GM10266 (cell line): ENCODE data around the gene TBC1D8.

Source experiments
- DNase-seq: peaks from one replicate; pipeline ENCODE4 v3.0.0; 2012; ENCODE audit errors: extremely low spot score
- TF ChIP-seq, protein P1 (sequence below): IDR thresholded peaks from 2 replicates; pipeline ENCODE4 v1.5.1; 2012; ENCODE audit warnings: mild to moderate bottlenecking, low read depth; ENCODE audit not compliant: control insufficient read depth, insufficient read depth; ENCODE audit errors: missing control alignments

TBC1D8 gene

DNA sequence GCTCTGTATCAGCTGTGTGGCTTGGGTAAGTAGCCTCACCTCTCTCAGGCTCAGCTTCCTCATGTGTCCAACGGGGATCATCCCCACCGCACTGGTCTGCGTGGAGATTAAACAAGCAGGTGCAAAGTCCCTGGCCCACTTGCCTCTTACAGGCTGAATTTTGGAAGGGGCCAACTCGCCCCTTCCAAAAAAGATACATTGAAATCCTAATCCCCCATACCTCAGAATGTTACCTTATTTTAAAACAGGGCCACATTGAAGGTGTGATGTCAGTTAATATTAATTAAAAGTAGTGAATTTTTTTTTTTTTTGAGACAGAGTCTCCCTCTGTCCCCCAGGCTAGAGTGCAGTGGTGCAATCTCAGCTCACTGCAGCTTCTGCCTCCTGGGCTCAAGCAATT is 34.8 kb downstream of the TBC1D8 start:
- DNase-seq: no peak
- TF ChIP-seq, protein P1, sequence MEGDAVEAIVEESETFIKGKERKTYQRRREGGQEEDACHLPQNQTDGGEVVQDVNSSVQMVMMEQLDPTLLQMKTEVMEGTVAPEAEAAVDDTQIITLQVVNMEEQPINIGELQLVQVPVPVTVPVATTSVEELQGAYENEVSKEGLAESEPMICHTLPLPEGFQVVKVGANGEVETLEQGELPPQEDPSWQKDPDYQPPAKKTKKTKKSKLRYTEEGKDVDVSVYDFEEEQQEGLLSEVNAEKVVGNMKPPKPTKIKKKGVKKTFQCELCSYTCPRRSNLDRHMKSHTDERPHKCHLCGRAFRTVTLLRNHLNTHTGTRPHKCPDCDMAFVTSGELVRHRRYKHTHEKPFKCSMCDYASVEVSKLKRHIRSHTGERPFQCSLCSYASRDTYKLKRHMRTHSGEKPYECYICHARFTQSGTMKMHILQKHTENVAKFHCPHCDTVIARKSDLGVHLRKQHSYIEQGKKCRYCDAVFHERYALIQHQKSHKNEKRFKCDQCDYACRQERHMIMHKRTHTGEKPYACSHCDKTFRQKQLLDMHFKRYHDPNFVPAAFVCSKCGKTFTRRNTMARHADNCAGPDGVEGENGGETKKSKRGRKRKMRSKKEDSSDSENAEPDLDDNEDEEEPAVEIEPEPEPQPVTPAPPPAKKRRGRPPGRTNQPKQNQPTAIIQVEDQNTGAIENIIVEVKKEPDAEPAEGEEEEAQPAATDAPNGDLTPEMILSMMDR: no peak

DNA sequence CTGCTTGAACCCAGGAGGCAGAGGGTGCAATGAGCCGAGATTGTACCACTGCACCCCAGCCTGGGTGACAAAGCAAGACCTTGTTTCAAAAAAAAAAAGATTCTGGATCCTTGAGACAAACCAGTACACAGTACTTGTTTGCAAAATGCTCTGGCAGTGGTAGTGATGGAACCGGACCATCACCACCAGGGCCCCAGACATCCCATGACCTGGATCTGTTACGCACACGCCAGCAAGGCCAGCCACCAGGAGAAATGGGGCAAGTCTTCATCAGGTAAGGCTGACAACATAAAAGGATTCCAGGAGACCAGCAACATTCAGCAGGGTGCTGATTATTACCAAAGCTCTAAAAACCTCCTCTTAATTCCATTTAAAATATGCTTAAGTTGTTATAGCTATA is 35.5 kb downstream of the TBC1D8 start:
- DNase-seq: no peak
- TF ChIP-seq, protein P1: no peak

DNA sequence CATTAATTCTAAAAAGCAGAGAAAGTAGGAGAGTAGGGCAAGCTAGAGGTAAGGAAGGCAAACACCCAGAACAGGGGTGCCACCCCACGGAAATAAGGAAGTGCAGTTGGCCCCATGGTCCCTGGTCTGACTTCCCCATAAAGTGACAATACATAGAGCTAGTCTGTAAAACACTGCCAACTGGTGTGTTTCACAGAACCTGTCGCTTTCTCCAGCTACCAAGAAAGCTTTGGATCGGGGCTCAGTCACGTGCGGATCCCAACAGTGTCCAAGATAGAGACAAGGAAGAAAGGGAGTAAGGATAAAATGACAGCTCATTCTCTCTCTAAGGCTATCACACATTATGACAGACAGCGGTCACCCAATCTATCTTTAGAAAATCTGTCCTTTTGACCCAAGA is 36.4 kb downstream of the TBC1D8 start:
- DNase-seq: no peak

DNA sequence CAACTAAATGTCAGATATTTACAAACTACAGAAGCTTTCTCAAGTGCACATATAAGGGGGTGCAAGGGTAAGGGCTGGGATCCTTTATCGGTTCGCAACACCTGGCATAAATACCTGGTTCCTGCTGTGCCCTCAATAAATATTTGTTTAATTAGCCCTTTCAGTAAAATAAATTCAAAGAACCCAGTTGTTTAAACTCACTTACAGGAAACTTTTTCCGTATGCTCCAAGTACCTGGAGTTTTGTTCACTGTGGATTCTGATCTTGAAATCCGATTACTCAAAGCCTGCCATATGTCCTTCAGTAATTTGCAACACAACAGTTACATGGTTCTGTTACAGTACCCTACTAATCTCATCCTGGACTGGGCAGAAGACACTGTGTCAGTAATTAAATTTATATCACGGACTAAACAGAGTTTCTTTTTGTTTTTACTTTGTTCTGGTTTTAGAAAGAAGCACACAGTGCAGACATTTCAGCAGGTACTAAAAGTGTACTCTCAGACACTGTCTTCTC is 36.9 kb downstream of the TBC1D8 start:
- no peak for DNase-seq
- TF ChIP-seq, protein P1: no peak

More for the DNA sequence above, 36.4 kb downstream of the TBC1D8 start:
- TF ChIP-seq, protein P1: no peak

DNA sequence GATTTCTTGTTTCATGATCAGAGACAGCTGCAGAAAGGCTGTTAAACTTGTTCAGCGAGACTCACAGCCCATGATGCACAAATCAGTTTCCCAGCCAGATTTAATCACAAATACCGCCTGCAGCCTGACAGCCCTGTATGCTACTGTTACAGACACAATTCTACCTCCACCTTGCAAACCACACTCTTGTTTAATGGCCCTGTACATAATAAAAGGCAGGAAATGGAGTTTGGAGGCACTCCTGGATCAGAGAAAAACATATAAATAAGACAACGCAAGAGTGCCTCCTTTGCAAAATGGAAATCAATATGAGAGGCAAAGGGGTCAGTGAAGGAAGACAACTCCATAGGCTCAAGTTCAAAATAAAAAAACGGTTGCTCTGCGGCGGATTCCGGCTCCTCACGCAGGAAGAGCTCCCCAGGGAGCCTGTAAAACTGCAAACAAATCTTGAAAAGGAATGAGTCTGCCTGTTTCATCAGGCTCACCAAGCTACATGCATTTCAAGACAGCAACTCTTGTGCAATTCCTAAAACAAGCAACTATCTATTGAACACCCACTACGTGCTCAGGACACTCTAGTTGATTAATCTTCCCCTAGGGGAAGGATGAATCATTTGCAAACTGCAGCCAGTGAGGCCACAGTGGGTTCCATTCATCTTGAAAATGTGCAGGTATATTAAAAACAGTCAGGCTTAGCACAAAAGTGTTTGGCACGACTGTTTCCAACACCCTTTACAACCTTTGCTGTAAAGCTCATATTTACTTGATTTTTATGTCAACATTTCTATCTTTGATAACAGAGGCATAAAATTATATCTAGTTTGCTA is 37.5 kb downstream of the TBC1D8 start:
- TF ChIP-seq, protein P1: no peak
- no peak for DNase-seq

DNA sequence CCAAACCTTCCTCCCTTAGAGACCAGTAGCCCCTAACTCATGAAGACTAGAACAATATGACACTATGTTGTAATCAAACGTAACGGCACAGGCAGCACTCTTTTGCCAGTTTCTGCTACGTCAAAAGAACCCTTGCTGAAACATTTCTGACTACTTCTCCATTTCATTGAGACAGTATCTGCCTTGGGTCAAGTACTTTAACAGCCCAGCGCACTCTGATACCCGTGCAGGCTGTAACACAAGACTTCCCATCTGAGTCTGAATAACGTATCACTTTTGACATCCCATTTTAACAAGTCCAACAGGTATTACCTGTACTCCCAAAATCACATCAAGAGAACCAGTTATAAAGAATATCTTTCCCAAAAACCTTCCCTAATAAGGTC is 38.4 kb downstream of the TBC1D8 start:
- no peak for DNase-seq
- TF ChIP-seq, protein P1: no peak
